ENCODE results near the gene IRF3.

The IRF3 gene

DNA sequence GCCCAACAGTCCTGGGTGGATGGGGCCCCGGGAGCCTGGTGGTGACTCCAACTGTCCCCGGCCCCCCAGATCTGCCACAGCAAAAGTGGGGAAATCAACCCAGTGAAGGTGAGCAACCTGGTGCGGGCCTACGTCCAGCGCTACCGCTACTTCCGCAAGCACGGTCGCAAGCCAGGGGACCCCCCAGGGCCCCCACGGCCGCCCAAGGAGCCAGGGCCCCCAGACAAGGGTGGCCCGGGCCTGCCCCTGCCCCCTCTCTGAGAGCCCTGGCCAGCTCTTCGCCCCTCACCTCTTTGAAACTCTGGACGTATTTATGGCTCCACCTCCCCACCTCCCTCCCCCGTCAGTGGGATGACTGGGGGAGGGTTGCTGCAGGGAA is 7.5 kb downstream of the IRF3 start:
- no peak for TF ChIP-seq FOXP2 (optimal IDR thresholded peaks at IDR 0.05; ENCODE audit: borderline replicate concordance, extremely low read depth, extremely low read length, insufficient read depth)
- TF ChIP-seq TAF1 (IDR thresholded peaks at IDR 0.05; ENCODE audit: borderline replicate concordance, insufficient read depth, low read length) = no peak
- no peak for TF ChIP-seq SIN3A (IDR thresholded peaks at IDR 0.05; ENCODE audit: borderline replicate concordance, insufficient read depth, low read length)
- no peak for TF ChIP-seq REST (IDR thresholded peaks at IDR 0.05; ENCODE audit: insufficient read depth in 1 of 2, low read depth in 2 of 2, low read length in 2 of 2)
- TF ChIP-seq POLR2AphosphoS5 (IDR thresholded peaks at IDR 0.05; ENCODE audit: low read depth, low read length) = no peak

DNA sequence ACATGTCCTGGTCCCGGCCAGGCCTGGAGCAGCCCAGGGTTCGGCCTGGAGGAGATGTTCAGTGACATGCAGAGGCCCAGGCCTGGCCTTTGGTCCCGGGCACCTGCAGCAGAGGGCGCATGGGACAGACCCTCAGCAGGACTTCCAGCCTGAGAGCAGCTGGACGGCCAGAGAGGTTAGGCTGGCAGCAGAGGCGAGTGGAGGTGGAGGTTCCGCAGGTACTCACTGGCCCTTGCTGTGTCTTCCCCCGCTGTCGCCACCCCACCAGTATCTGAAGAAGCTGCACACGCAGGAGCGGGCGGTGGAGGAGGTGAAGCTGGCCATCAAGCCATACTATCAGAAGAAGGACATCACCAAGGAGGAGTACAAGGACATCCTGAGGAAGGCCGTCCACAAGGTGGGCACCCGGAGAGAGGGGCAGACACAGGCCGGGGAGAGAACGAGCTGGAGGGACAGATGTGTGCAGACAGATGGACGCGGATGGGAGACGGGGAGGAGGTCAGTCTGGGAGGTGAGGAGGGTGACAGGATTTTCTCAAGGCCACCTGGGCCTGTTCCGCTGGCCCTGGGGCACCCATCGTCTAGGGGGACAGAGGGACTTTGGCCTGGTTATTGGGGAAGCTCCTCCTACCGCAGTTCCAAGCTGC is 8.0 kb downstream of the IRF3 start:
- TF ChIP-seq SIN3A (IDR thresholded peaks at IDR 0.05; ENCODE audit: borderline replicate concordance, insufficient read depth, low read length) (no peak), POLR2AphosphoS5 (IDR thresholded peaks at IDR 0.05; ENCODE audit: low read depth, low read length) (no peak), FOXP2 (optimal IDR thresholded peaks at IDR 0.05; ENCODE audit: borderline replicate concordance, extremely low read depth, extremely low read length, insufficient read depth) (no peak), TAF1 (IDR thresholded peaks at IDR 0.05; ENCODE audit: borderline replicate concordance, insufficient read depth, low read length) (no peak), REST (IDR thresholded peaks at IDR 0.05; ENCODE audit: insufficient read depth in 1 of 2, low read depth in 2 of 2, low read length in 2 of 2) (no peak)

GRCh38 chr19:49656456-49657109 is 9.1 kb downstream of the IRF3 start:
- TF ChIP-seq POLR2AphosphoS5 (IDR thresholded peaks at IDR 0.05; ENCODE audit: low read depth, low read length) (no peak), SIN3A (IDR thresholded peaks at IDR 0.05; ENCODE audit: borderline replicate concordance, insufficient read depth, low read length) (no peak), FOXP2 (optimal IDR thresholded peaks at IDR 0.05; ENCODE audit: borderline replicate concordance, extremely low read depth, extremely low read length, insufficient read depth) (no peak), TAF1 (IDR thresholded peaks at IDR 0.05; ENCODE audit: borderline replicate concordance, insufficient read depth, low read length) (no peak), REST (IDR thresholded peaks at IDR 0.05; ENCODE audit: insufficient read depth in 1 of 2, low read depth in 2 of 2, low read length in 2 of 2) (no peak)

GRCh38 chr19:49655570-49656455 is 9.8 kb downstream of the IRF3 start:
- TF ChIP-seq TAF1 (IDR thresholded peaks at IDR 0.05; ENCODE audit: borderline replicate concordance, insufficient read depth, low read length) = no peak
- no peak for TF ChIP-seq SIN3A (IDR thresholded peaks at IDR 0.05; ENCODE audit: borderline replicate concordance, insufficient read depth, low read length)
- no peak for TF ChIP-seq POLR2AphosphoS5 (IDR thresholded peaks at IDR 0.05; ENCODE audit: low read depth, low read length)
- no peak for TF ChIP-seq FOXP2 (optimal IDR thresholded peaks at IDR 0.05; ENCODE audit: borderline replicate concordance, extremely low read depth, extremely low read length, insufficient read depth)
- TF ChIP-seq REST (IDR thresholded peaks at IDR 0.05; ENCODE audit: insufficient read depth in 1 of 2, low read depth in 2 of 2, low read length in 2 of 2) = no peak
